Thyroid gland (tissue), 4 donors: ENCODE measurements around the gene MTHFS.

ENCODE experiments used
- POLR2A ChIP-seq, 2 donors: fragments of 450-650 bp; IDR thresholded peaks; one replicate each; pipeline ENCODE4 v1.6.1; 2017; ENCODE audit warnings: antibody characterized with exemption in 2 of 2, mild to moderate bottlenecking in 2 of 2, moderate library complexity in 1 of 2
- TF ChIP-seq, protein P1 (sequence below), 6 experiments: fragments of 200-600 bp in 3 of 6; fragments of 450-650 bp in 3 of 6; sonication (generic) in 3 of 6; IDR thresholded peaks; one replicate each; pipeline ENCODE4 v1.5.1; 2016 to 2019; ENCODE audit warnings: antibody characterized with exemption in 6 of 6, mild to moderate bottlenecking in 2 of 6, inconsistent platforms in 1 of 6, moderate library complexity in 1 of 6

DNA sequence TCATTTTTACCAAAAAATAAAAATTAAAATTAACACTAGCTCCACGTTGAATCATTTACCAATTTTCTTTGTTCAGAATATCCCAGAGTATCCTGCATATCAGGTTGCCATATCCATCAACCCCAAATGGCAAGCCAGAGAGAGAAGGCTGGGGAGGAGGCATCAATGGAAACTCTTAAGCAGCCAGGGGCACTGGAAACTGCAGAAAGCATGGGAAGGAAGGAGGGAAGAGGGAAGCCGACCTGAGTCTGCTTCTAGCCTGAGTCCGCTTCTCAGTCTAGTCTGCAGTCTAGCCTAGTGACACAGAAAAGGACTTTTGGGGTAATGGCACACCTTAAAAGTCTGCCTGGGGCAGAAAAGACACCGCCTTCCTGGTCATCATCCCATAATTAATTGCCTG lies 1.6 kb upstream of the MTHFS start:
- TF ChIP-seq POLR2A (IDR thresholded peaks at IDR 0.05), result no peak
- TF ChIP-seq, protein P1, sequence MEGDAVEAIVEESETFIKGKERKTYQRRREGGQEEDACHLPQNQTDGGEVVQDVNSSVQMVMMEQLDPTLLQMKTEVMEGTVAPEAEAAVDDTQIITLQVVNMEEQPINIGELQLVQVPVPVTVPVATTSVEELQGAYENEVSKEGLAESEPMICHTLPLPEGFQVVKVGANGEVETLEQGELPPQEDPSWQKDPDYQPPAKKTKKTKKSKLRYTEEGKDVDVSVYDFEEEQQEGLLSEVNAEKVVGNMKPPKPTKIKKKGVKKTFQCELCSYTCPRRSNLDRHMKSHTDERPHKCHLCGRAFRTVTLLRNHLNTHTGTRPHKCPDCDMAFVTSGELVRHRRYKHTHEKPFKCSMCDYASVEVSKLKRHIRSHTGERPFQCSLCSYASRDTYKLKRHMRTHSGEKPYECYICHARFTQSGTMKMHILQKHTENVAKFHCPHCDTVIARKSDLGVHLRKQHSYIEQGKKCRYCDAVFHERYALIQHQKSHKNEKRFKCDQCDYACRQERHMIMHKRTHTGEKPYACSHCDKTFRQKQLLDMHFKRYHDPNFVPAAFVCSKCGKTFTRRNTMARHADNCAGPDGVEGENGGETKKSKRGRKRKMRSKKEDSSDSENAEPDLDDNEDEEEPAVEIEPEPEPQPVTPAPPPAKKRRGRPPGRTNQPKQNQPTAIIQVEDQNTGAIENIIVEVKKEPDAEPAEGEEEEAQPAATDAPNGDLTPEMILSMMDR (IDR thresholded peaks at IDR 0.05), result no peak
